HUES48 (cell line): ENCODE data around the gene CES2.
"Not testable (repeated sequence)": the region's sequence is repeated elsewhere in the genome, so short reads cannot be mapped to it uniquely, and the experiment has no call there.

Experiments
- H3K27ac ChIP-seq: one replicate; pipeline ENCODE4 v1.7.0; 2013; ENCODE audit warnings: low read depth, low read length, inconsistent platforms
- H3K27me3 ChIP-seq: 2 replicates; pipeline ENCODE4 v1.6.1; 2013; ENCODE audit warnings: mild to moderate bottlenecking, low read length; ENCODE audit not compliant: control insufficient read depth, insufficient read depth
- H3K36me3 ChIP-seq: 2 replicates; pipeline ENCODE4 v1.6.1; 2013; ENCODE audit warnings: low read length; ENCODE audit not compliant: control insufficient read depth, insufficient read depth
- H3K4me1 ChIP-seq: 2 replicates; pipeline ENCODE4 v1.6.1; 2013; ENCODE audit warnings: mild to moderate bottlenecking, low read length; ENCODE audit not compliant: control insufficient read depth, insufficient read depth
- H3K4me3 ChIP-seq: 2 replicates; pipeline ENCODE4 v1.5.1; 2013; ENCODE audit warnings: mild to moderate bottlenecking, low read depth, low read length
- H3K9ac ChIP-seq: 2 replicates; pipeline ENCODE4 v1.6.1; 2013; ENCODE audit warnings: mild to moderate bottlenecking, low read depth, low read length, moderate library complexity
- H3K9me3 ChIP-seq: 2 replicates; pipeline ENCODE4 v1.6.1; 2013; ENCODE audit warnings: low read length; ENCODE audit not compliant: control insufficient read depth, insufficient read depth

CES2 gene

DNA sequence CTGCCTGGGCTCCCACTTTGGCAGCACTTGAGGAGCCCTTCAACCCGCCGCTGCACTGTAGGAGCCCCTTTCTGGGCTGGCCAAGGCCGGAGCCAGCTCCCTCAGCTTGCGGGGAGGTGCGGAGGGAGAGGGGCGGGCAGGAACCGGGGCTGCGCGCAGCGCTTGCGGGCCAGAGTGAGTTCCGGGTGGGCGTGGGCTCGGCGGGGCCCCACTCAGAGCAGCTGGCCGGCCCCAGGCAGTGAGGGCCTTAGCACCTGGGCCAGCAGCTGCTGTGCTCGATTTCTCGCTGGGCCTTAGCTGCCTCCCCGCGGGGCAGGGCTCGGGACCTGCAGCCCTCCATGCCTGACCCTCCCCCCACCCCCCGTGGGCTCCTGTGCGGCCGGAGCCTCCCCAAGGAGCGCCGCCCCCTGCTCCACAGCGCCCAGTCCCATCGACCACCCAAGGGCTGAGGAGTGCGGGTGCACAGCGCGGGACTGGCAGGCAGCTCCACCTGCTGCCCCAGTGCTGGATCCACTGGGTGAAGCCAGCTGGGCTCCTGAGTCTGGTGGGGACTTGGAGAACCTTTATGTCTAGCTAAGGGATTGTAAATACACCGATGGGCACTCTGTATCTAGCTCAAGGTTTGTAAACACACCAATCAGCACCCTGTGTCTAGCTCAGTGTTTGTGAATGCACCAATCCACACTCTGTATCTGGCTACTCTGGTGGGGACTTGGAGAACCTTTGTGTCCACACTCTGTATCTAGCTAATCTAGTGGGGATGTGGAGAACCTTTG lies 39.0 kb downstream of the CES2 start:
- not testable (repeated sequence) for H3K36me3 ChIP-seq, H3K4me1 ChIP-seq, H3K9me3 ChIP-seq, H3K27ac ChIP-seq, H3K4me3 ChIP-seq, H3K27me3 ChIP-seq, H3K9ac ChIP-seq

DNA sequence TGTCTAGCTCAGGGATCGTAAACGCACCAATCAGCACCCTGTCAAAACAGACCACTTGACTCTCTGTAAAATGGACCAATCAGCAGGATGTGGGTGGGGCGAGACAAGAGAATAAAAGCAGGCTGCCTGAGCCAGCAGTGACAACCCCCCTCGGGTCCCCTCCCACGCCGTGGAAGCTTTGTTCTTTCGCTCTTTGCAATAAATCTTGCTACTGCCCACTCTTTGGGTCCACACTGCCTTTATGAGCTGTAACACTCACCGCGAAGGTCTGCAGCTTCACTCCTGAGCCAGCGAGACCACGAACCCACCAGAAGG lies 39.6 kb downstream of the CES2 start:
- H3K9ac ChIP-seq, H3K4me1 ChIP-seq, H3K9me3 ChIP-seq, H3K27me3 ChIP-seq, H3K36me3 ChIP-seq, H3K27ac ChIP-seq, H3K4me3 ChIP-seq: not testable (repeated sequence)

DNA sequence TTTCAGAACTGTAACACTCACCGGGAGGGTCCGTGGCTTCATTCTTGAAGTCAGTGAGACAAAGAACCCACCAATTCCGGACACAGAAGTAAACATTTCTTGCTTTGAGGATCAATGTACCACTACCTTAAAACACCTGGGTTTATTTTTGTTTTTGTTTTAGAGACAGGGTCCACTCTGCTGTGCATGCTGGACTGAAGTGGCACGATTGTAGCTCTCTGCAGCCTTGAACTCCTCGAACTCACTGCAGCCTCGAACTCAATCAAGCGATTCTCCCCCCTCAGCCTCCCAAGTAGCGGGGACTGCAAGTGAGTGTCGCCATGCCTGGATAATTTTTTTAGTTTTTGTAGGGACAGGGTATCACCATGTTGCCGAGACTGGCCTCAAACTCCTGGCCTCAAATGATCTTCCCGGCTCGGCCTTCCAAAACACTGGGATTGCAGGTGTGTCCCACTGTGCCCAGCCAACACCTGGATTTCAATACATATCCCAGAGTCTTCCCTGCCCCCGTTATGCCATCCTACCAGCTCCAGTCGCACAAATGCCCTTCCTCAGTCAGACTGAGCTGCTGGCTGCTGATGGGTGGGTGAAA lies 40.1 kb downstream of the CES2 start:
- H3K27me3 ChIP-seq: no peaks in the 10 kb centered on the region
- H3K27ac ChIP-seq: no peak overlapping the region
- no peaks in the 10 kb centered on the region for H3K36me3 ChIP-seq
- H3K9ac ChIP-seq: no peak overlapping the region
- no peaks in the 10 kb centered on the region for H3K9me3 ChIP-seq
- H3K4me3 ChIP-seq: no peak overlapping the region
- H3K4me1 ChIP-seq: no peaks in the 10 kb centered on the region

DNA sequence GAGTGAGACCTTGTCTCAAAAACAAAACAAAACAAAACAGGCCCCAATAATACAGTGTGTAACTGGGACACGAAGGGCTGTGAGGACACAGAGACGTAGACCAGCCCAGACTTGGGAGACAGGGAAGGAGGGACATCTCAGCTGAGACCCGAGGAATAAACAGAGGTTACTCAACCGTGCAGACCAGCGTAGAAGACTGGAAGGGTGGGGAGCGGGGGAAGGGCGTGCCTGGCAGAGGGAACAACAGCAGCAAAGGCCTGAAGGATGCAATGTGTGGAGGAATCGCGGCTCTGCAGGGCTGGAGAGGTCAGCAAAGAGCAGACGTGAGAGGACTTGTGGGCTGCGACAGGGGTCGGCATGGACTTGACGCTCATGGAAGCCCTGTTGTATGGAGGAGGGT lies 41.4 kb downstream of the CES2 start:
- Histone ChIP-seq H3K4me1 (no peaks in the 10 kb centered on the region), H3K36me3 (no peaks in the 10 kb centered on the region)

DNA sequence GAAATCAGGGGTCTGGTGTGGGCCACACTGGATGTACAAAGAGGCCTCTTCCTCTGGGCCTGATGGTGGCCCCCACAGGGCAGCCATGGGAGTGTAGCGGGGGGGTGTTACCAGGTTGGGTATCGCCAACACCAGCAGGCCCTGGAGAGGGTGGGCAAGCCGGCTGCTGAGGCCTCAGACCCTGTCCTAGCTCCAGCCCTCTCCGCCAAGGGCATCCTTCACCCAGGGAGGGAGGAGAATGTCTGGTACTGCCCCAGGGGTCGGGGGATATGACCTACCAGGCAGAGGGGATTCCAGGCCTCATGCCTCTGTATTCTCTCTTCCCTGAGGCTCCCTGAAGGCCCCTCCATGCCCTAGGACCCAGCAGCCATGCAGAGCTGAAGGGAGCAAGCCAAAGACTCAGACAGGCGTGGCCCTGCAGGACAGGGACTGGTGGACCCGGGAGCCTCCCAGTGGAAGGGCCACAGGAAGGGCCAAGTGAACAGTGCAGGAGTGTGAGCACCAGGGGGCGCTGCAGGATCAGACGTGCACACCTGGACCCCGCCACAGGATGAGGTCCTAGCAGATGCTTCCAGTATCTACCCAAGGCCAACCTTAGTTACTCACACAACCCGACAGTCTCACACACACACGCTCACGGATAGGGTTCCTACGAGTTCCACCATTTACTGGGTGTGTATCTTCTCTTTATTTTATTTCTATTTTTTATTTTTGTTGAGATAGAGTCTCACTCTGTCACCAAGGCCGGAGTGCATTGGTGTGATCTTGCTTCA lies 42.2 kb downstream of the CES2 start:
- H3K4me3 ChIP-seq: no peak overlapping the region
- H3K9ac ChIP-seq: no peak overlapping the region
- H3K36me3 ChIP-seq: no peaks in the 10 kb centered on the region
- H3K4me1 ChIP-seq: no peaks in the 10 kb centered on the region
- H3K9me3 ChIP-seq: no peaks in the 10 kb centered on the region
- H3K27me3 ChIP-seq: no peaks in the 10 kb centered on the region
- no peak overlapping the region for H3K27ac ChIP-seq

More for the DNA sequence above, 41.4 kb downstream of the CES2 start:
- Histone ChIP-seq H3K27me3 (no peaks in the 10 kb centered on the region), H3K4me3 (no peak overlapping the region), H3K9me3 (no peaks in the 10 kb centered on the region), H3K9ac (no peak overlapping the region), H3K27ac (no peak overlapping the region)

DNA sequence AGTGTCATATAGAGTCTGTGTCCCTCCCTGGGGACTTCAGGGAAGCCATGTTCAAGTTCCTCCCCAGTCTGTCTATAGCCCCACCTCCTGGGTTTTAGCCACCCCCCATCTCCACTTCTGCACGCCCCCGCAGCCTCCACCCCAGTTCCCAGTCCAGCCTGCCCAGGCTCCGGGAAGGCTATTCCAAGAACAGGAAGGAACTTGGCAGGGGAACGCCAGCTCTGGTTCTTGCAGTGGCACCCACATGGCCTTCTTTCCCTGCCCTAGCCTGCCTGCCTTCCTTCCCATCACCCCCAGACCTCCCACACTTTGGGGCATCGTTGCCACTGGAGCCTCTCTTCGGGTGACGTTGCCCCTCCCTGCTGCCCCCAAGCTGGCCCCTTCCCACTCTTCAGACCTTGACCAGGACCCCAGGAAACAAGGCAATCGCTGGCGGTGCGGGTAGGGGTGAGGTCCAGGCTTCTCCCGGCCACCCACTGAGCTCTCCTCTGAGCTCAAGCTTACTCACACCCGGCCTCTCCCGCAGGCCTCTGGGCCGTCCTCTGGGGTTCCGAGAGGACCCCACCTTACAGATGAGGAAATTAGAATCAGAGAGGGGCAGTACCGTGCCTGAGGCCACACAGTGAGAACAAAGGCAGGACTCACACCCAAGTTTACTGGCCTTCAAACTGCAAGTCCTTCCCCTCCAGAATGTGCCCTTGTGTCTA lies 43.8 kb downstream of the CES2 start:
- Histone ChIP-seq H3K9ac (no peak overlapping the region), H3K4me1 (no peaks in the 10 kb centered on the region), H3K4me3 (no peak overlapping the region), H3K36me3 (no peaks in the 10 kb centered on the region), H3K9me3 (no peaks in the 10 kb centered on the region), H3K27me3 (no peaks in the 10 kb centered on the region), H3K27ac (no peak overlapping the region)

DNA sequence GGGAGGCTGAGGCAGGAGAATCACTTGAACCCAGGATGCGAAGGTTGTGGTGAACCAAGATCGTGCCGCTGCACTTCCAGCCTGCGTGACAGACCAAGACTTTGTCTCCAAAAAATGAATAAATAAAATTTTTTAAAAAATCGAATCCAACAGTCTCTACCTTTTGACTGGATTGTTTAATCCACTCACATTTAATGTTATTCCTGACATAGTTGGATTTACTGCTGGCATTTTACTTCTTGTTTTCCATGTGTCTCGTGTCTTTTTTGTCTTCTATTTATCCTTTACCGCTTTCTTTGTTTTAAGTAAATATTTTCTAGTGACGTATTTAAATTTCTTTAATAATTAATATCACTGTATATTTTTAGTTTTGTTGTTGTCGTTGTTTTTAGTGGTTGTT lies 47.7 kb downstream of the CES2 start:
- no peak overlapping the region for H3K9ac ChIP-seq
- no peak overlapping the region for H3K4me3 ChIP-seq
- no peak overlapping the region for H3K27ac ChIP-seq
- H3K36me3 ChIP-seq: no peaks in the 10 kb centered on the region
- no peaks in the 10 kb centered on the region for H3K27me3 ChIP-seq
- H3K9me3 ChIP-seq: no peaks in the 10 kb centered on the region
- H3K4me1 ChIP-seq: no peaks in the 10 kb centered on the region

DNA sequence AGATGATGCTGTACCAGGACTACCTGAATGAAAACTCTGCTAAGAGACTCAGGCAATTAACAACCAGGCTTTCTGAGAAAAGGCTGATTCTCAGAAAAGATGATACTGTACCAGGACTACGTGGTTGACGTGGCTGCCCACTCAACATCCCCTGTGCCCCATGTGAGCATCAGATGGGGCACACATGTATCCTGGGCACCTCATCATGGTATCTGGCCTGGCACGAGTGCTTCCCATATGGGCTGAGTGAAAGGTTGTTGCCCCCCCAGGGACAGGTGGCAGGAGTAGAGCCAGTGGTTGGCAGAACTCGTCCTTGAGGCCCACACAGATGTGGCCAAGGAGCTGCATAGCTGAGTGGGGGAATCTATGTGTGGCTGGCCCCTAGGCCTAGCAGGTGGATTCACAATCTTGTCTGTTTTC lies 49.6 kb downstream of the CES2 start:
- no peaks in the 10 kb centered on the region for H3K27me3 ChIP-seq
- no peaks in the 10 kb centered on the region for H3K9me3 ChIP-seq
- H3K36me3 ChIP-seq: no peaks in the 10 kb centered on the region
- no peak overlapping the region for H3K4me3 ChIP-seq
- H3K27ac ChIP-seq: no peak overlapping the region
- no peaks in the 10 kb centered on the region for H3K4me1 ChIP-seq
- no peak overlapping the region for H3K9ac ChIP-seq

DNA sequence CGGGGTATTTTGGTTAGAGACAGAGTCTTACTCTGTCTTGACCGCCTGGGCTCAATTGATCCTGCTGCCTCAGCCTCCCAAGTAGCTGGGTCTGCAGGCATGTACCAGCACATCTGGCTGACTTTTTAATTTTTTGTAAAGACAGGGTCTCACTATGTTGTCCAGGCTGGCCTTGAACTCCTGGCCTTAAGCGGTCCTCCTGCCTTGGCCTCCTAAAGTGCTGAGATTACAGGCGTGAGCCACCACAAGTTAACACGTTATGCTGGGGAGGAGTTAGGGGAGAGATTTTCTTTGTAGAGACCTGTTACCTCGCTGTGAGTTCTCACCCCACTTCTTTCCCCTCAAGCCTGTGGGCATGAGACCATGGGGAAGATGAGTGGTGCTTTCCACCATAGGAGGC lies 51.2 kb downstream of the CES2 start:
- H3K9ac ChIP-seq: no peak overlapping the region
- H3K36me3 ChIP-seq: no peaks in the 10 kb centered on the region
- no peak overlapping the region for H3K4me3 ChIP-seq
- H3K27me3 ChIP-seq: no peaks in the 10 kb centered on the region
- H3K9me3 ChIP-seq: no peaks in the 10 kb centered on the region
- H3K4me1 ChIP-seq: no peaks in the 10 kb centered on the region
- H3K27ac ChIP-seq: no peak overlapping the region

DNA sequence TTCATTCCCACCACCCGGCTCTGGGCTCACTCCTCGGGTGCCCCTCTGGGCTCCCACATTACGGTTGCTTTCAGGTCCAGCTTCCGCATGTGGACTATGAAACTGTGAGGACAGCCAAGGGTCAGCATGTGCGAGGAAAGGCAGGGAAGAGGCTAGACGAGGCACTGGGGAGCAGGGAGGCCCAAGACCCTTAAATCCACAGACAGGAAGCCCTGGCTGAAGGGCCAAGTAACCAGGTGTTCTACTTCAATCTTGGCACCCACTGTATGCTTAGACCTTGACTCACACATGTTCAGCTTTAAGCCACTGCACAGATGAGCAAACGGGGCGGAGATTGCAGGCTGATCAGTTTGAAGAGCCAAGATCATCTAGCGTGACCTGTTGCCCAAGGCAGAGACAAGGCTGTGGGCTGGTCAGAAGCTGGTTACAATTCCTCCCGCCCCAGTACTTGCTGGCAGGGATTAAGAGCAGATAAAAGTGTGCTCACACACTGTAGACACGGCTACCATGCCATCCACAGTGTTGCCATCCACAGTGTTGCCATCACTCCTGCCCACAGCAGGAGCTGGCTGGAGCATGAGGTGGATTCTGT lies 53.0 kb downstream of the CES2 start, which contains the start of gene CES4A:
CES4A (plus strand) TSS at position 393 of the 592 bp plus-strand sequence; CDS start at position 577, 184 bp downstream.
- Histone ChIP-seq H3K27ac (no peak within 1 kb of the TSS), H3K9me3 (no peaks in the 10 kb centered on the region), H3K4me1 (no peaks in the 10 kb centered on the region), H3K4me3 (no peak within 1 kb of the TSS), H3K27me3 (no peaks in the 10 kb centered on the region), H3K36me3 (no peaks in the 10 kb centered on the region), H3K9ac (no peak within 1 kb of the TSS)
